Stimulated activated CD8-positive, alpha-beta memory T cell treated with anti-CD3 and anti-CD28 coated beads, Interleukin-7, amount 100 ng/mL, for 24 hours (primary cell): ENCODE results near the gene RAD51C.
"Not testable (repeated sequence)": the region's sequence is repeated elsewhere in the genome, so short reads cannot be mapped to it uniquely, and the experiment has no call there.

ENCODE experiments used
- DNase-seq: peaks from one replicate; pipeline ENCODE4 v3.0.0-alpha.2; 2020; ENCODE audit warnings: low read depth

RAD51C gene

GRCh38 chr17:58741121-58741625 lies 48.8 kb downstream of the RAD51C start:
- DNase-seq = no peak

- no peak for DNase-seq
Measured at GRCh38 chr17:58747674-58748073, 55.3 kb downstream of the RAD51C start.

GRCh38 chr17:58749627-58750026 lies 57.2 kb downstream of the RAD51C start:
- not testable (repeated sequence) for DNase-seq

GRCh38 chr17:58753026-58753425 lies 60.6 kb downstream of the RAD51C start:
- DNase-seq = no peak

- no peak for DNase-seq
Measured at GRCh38 chr17:58755269-58755576, 62.8 kb downstream of the RAD51C start.

GRCh38 chr17:58755577-58756245 lies 63.3 kb downstream of the RAD51C start, which contains the start of gene PPM1E:
TSS of gene PPM1E (plus strand) at chr17:58755854.
- DNase-seq = no peak

GRCh38 chr17:58756246-58757161 lies 64.1 kb downstream of the RAD51C start:
- no peak for DNase-seq

- DNase-seq = no peak
Measured at GRCh38 chr17:58757162-58757613, 64.8 kb downstream of the RAD51C start.

GRCh38 chr17:58758890-58759289 lies 66.5 kb downstream of the RAD51C start:
- DNase-seq = no peak

GRCh38 chr17:58759522-58759921 lies 67.1 kb downstream of the RAD51C start:
- DNase-seq = no peak

- no peak for DNase-seq
Measured at GRCh38 chr17:58760248-58760647, 67.8 kb downstream of the RAD51C start.

- no peak for DNase-seq
Measured at GRCh38 chr17:58763263-58763662, 70.9 kb downstream of the RAD51C start.

- DNase-seq = no peak
Measured at GRCh38 chr17:58764373-58764772, 72.0 kb downstream of the RAD51C start.

- DNase-seq = not testable (repeated sequence)
Measured at GRCh38 chr17:58778482-58778881, 86.1 kb downstream of the RAD51C start.

GRCh38 chr17:58779446-58779845 lies 87.0 kb downstream of the RAD51C start:
- DNase-seq = no peak

- DNase-seq = no peak
Measured at GRCh38 chr17:58783380-58783779, 91.0 kb downstream of the RAD51C start.

GRCh38 chr17:58785097-58785496 lies 92.7 kb downstream of the RAD51C start:
- no peak for DNase-seq
